Stimulated activated CD4-positive, alpha-beta T cell treated with anti-CD3 and anti-CD28 coated beads, Interleukin-1b, Interleukin-23, amount 100 ng/mL, for 24 hours (primary cell): ENCODE measurements around the gene CALHM1.
"Not testable (repeated sequence)": the region's sequence is repeated elsewhere in the genome, so short reads cannot be mapped to it uniquely, and the experiment has no call there.

Source experiments
- DNase-seq, 4 experiments: peaks; one replicate each; pipeline ENCODE4 v3.0.0-alpha.2; 2020; ENCODE audit warnings: low read depth in 4 of 4, low spot score in 1 of 4

CALHM1 gene

GRCh38 chr10:103433858-103434257 lies 24.8 kb downstream of the CALHM1 start:
- no peak for DNase-seq

- no peak for DNase-seq
Measured at GRCh38 chr10:103431902-103432301, 26.8 kb downstream of the CALHM1 start.

GRCh38 chr10:103429647-103430046 lies 29.1 kb downstream of the CALHM1 start:
- DNase-seq = no peak

- no peak for DNase-seq
Measured at GRCh38 chr10:103428989-103429643, 29.6 kb downstream of the CALHM1 start.

GRCh38 chr10:103427866-103428265 lies 30.8 kb downstream of the CALHM1 start:
- no peak for DNase-seq

- no peak for DNase-seq
Measured at GRCh38 chr10:103423748-103424147, 35.0 kb downstream of the CALHM1 start.

- no peak for DNase-seq
Measured at GRCh38 chr10:103419101-103419500, 39.6 kb downstream of the CALHM1 start.

- DNase-seq = no peak
Measured at GRCh38 chr10:103417601-103418000, 41.1 kb downstream of the CALHM1 start.

- DNase-seq = not testable (repeated sequence)
Measured at GRCh38 chr10:103417148-103417469, 41.6 kb downstream of the CALHM1 start.

GRCh38 chr10:103416436-103417147 lies 42.1 kb downstream of the CALHM1 start:
- DNase-seq = peak in 2 of 4 experiments; percentile 9 to 12

GRCh38 chr10:103415581-103415980 lies 43.1 kb downstream of the CALHM1 start:
- DNase-seq = no peak

- DNase-seq = no peak
Measured at GRCh38 chr10:103413564-103413963, 45.1 kb downstream of the CALHM1 start.
